Mucosa of descending colon (tissue), 3 donors: ENCODE results near the gene DAZAP1. TPM values are rescaled to one million over a fixed set of nuclear protein-coding genes. Genes with fewer than 3 reads are reported as not detected.
A peak's percentile ranks its signal among the peaks of the same experiment; 100 is the strongest.

ENCODE experiments used
- ATAC-seq: fragments of 200-7000 bp; cut with Tn5 transposase; one replicate; pipeline ENCODE4 v1.9.1; 2020; ENCODE audit warnings: mild to moderate bottlenecking, moderate library complexity
- DNase-seq, 3 donors: peaks; one replicate each; pipeline ENCODE4 v3.0.0-alpha.2; 2020
- H3K36me3 ChIP-seq: fragments of 200-600 bp; one replicate; pipeline ENCODE4 v1.8.0; 2021; ENCODE audit warnings: low read depth, mild to moderate bottlenecking
- H3K4me1 ChIP-seq: fragments of 200-600 bp; one replicate; pipeline ENCODE4 v1.8.0; 2021; ENCODE audit warnings: low read depth, mild to moderate bottlenecking
- H3K4me3 ChIP-seq: fragments of 200-600 bp; one replicate; pipeline ENCODE4 v1.8.0; 2021; ENCODE audit warnings: mild to moderate bottlenecking
- H3K9me3 ChIP-seq: fragments of 200-600 bp; one replicate; pipeline ENCODE4 v1.8.0; 2021; ENCODE audit warnings: mild to moderate bottlenecking
- intact Hi-C, 2 donors: fragments of 100-400 bp; cut with DNase I in 1 of 2; cut with micrococcal nuclease in 1 of 2; formaldehyde crosslinking; loops; one replicate each; pipeline versions ENCODE4 v1.11.0 to v1.11.1; 2022; cut with DNase I, micrococcal nuclease
- total RNA-seq, 3 donors: library from RNA; stranded (reverse); fragmentation: NEBNext Ultra II Directional in 2 of 3; extraction: Animal tissue kit (Norgen Biotek cat#: 25700) in 2 of 3; gene quantifications; one replicate each; pipeline versions ENCODE4 v1.2.1 to v1.2.4, GENCODE V29; 2021 to 2023
- TF ChIP-seq, protein P1 (sequence below): fragments of 200-600 bp; IDR thresholded peaks from one replicate; pipeline ENCODE4 v1.8.0; 2022; ENCODE audit warnings: antibody characterized with exemption, mild to moderate bottlenecking
- donor health status: DM: no; HTN: no; CAD: no; lungs with moderate emphysema.
- donor health status: DM: no; HTN: no; CAD: no.
- donor health status: DM: no; HTN: yes; CAD: no.

The DAZAP1 gene
- total RNA-seq, 3 donors from 2014 or later = 117 to 123 (median 119) TPM

DNA sequence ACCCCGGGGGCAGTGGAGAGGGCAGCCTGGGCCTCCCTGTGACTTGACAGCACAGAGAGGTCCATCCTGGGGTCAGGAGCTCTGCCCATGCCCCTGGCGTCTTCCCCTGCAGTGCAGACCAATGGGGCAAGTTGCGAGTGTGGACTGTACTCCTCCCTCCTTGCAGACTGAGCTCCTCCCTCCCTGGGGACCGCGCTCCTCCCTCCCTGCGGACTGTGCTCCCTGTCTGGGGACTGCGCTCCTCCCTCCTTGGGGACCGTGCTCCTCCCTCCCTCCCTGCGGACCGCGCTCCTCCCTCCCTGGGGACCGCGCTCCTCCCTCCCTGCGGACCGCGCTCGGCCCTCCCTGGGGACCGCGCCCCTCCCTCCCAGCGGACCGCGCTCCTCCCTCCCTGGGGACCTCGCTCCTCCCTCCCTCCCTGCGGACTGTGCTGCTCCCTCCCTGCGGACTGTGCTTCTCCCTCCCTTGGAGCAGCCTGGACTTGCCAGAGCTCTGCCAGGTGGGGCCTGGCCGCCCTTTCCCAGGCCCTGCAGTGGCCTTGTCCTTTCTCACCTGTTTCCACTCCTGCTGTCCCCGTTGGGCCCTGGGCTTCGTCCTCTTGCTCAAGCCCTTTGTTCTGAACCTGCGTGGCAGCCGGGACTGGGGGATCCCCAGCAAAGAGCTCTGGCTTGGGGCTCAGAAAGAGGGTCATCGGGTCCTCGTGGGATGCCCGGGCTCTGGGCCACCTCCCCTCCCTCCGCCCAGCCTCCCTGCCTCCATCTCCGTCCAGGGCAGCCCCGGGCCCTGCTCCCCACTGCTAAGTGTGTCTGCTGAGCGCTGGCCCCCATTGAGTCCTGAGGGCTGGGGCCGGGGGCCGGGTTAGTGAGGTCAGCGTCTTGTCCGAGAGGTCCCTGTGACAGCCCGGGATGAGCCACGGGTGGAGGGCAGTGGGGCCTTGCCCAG lies 12.9 kb upstream of the DAZAP1 start:
- intact Hi-C loops = no loop called here
- Histone ChIP-seq H3K4me3 (no peak overlapping the region), H3K4me1 (no peaks in the 10 kb centered on the region), H3K36me3 (peaks cover 3% of the 10 kb centered on the region), H3K9me3 (no peaks in the 10 kb centered on the region)
- TF ChIP-seq, protein P1, sequence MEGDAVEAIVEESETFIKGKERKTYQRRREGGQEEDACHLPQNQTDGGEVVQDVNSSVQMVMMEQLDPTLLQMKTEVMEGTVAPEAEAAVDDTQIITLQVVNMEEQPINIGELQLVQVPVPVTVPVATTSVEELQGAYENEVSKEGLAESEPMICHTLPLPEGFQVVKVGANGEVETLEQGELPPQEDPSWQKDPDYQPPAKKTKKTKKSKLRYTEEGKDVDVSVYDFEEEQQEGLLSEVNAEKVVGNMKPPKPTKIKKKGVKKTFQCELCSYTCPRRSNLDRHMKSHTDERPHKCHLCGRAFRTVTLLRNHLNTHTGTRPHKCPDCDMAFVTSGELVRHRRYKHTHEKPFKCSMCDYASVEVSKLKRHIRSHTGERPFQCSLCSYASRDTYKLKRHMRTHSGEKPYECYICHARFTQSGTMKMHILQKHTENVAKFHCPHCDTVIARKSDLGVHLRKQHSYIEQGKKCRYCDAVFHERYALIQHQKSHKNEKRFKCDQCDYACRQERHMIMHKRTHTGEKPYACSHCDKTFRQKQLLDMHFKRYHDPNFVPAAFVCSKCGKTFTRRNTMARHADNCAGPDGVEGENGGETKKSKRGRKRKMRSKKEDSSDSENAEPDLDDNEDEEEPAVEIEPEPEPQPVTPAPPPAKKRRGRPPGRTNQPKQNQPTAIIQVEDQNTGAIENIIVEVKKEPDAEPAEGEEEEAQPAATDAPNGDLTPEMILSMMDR = no peak
- ATAC-seq = no peak
- no peak for DNase-seq

DNA sequence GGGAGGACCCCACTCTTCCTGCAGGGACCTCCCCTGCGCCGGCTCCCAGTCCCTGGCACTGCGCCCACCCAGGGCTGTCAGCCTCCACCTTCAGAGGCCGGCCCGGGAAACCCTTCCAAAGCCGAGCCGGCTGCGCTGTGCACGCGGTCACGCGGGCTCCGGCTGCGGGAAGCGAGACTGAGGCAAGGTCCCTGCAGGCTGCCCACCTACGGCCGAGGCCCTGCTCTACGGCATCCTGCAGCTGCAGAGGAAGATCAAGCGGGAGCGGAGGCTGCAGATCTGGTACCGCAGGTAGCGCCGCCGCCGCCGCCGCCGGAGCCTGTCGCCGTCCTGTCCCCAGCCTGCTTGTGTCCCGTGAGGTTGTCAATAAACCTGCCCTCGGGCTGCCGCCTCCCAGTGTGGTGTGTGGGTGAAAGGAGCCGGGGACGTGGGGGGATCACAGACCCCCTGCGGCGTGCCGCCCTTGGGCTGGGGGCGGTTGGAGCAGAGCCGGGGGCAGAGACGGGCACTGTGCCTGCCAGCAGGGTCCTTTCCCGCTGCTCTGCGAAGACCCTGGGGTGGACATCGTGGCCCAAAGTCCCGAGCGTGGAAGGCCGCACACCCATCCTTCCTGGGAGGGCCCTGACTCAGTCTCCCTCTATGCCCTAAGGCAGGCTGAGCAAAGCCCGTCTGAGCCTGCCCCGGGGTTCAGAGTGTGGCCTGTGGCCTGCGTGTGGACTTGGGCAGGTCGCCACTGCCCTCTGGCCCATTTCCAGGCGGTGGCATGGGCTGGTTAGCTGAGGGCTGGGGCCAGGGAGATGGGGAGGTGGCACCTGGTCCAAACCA lies 12.0 kb upstream of the DAZAP1 start:
- TF ChIP-seq, protein P1 = no peak
- ATAC-seq = peak; percentile 7
- DNase-seq = no peak
- H3K9me3 ChIP-seq = no peaks in the 10 kb centered on the region
- H3K36me3 ChIP-seq = peaks cover 3% of the 10 kb centered on the region
- no peak overlapping the region for H3K4me3 ChIP-seq
- peaks cover 3% of the 10 kb centered on the region for H3K4me1 ChIP-seq
- intact Hi-C loops = no loop called here

DNA sequence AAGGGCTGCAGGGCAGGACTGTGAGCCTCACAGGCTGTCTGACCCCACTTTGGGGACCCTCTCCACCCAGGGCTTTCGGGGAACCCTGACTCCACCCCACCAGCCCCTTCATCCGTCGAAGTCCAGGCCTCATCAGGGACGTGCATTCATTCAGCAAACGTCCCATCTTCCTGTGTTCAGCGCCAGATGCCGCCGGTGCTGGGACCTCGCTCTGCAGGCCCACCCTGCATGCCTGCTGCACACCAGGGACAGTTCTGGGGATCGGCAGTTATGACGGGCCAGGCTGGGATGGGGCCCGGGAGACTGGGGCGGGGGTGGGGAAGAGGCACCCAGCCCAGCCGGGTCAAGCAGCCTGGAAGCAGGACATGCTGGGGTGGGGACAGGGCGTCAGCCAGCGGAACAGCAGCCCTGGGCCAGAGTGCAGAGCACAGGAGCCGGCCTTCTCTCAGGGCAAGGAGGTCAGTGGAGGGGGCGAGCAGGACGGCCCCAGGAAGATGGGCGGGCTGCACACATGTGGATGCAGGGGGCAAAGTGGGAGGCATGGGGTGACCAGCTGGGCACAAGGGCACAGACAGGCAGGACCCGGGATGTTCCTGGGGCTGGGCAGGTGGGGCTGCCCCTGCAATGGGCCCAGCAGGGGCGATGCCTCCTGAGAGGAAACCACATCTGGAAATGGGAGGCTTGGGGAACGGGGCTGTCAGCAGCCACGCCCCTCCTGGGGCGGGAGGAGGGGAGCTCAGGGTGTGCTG lies 11.2 kb upstream of the DAZAP1 start:
- TF ChIP-seq, protein P1 = no peak
- peaks cover 11% of the 10 kb centered on the region for H3K4me1 ChIP-seq
- H3K4me3 ChIP-seq = no peak overlapping the region
- no peaks in the 10 kb centered on the region for H3K9me3 ChIP-seq
- intact Hi-C loops = no loop called here
- DNase-seq = no peak
- H3K36me3 ChIP-seq = peaks cover 3% of the 10 kb centered on the region
- peak; percentile 49 for ATAC-seq

DNA sequence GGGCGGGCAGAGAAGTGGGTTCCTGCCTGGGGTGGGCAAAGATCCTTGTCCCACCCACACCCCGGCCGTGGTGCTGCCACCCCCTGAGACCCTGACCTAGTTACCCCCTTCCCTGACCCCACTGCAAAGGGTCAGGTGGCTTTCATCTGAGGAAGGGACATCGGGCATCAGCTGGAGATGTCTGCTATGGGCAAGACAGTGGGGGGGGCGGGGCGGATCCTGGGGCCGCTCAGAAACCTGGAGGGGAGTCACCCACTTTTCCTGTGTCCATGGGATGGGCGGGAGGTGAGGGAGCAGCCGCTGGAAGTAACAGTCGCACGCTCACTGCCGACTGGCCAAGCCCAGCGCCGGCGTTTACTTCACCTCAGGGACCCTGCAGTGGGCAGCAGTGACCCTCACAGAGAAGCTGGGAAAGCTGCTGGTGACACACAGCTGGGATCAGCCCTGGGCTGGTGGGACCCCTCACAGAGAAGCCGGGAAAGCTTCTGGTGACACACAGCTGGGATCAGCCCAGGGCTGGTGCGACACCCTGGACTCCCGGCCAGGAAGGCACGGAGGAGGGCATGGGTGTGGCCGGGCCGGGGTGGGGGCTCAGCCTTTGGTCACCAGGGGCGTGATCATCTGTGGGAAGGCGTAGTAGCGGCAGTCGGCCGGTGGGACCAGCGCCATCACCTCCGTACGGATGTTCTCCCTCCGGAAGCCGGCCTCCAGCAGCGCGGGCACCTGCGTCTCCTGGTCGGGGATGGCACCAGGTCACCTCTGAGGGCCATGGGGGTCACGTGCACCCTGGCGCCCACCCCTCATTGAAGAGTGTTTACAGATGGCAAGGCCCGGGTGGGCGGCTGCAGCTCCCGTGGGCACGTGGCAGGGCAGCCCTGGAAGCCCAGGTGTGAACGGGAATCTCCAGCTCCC lies 10.4 kb upstream of the DAZAP1 start:
- ATAC-seq (peak; percentile 11), DNase-seq (no peak)
- Histone ChIP-seq H3K9me3 (no peaks in the 10 kb centered on the region), H3K36me3 (peaks cover 3% of the 10 kb centered on the region), H3K4me1 (peaks cover 11% of the 10 kb centered on the region), H3K4me3 (no peak overlapping the region)
- intact Hi-C loops = no loop called here
- TF ChIP-seq, protein P1 = no peak
